ENCODE measurements around the gene CFAP206. TPM values are rescaled to one million over a fixed set of nuclear protein-coding genes. Genes with fewer than 3 reads are reported as not detected.
A peak's percentile ranks its signal among the peaks of the same experiment; 100 is the strongest.

Gene CFAP206
- total and polyA plus RNA-seq, 2 experiments from 2014 or later: not detected

DNA sequence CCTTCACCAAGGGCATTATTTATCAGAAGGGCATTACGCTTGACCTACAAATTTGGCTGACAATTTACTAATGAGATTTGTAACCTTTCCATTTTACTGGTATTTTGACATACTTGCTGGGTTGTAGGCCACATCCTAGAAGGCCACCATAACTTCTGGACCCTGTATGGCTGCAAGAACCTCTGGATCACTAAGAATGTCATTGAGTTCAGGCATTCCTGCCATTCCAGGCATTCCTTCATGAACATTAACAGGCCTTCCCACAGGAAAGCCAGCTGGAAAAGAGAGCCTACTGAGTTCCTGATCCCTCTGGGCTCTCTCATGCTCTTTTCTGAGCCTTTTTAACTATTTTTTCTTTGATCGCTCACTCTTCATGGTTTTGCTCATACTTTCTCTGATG is 36.6 kb downstream of the CFAP206 start:
- H3K79me2 ChIP-seq (ENCODE audit: insufficient read depth): no peaks in the 10 kb centered on the region
- H3K27me3 ChIP-seq (replicated peaks; ENCODE audit: insufficient read depth): 0 out of 2 replicates have a peak, but pooled peaks cover 6% of the 10 kb centered on the region
- no peak for DNase-seq

DNA sequence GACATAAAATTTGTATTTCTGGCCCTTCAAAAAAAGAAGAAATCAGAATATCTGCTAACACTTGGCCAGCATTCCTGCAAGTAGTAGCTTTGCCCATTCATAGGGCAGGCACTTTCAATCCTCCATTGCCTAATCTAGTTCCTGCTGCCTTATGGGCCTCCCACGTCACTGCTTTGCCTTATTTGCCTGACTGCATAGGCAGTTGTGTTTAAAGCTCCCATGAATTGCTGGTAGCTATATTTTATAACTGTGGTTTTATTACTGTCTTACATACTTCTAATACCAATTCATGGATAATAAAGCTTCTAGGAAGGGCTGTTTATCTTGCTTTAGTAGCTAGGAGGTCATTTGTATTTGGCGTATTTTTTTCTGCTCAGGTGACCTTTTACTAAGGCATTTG is 57.3 kb downstream of the CFAP206 start:
- no peaks in the 10 kb centered on the region for H3K36me3 ChIP-seq (ENCODE audit: low read depth)
- H4K20me1 ChIP-seq (ENCODE audit: insufficient read depth): no peaks in the 10 kb centered on the region

More for the DNA sequence above, 36.6 kb downstream of the CFAP206 start:
- Histone ChIP-seq H2AFZ (no peak overlapping the region), H4K20me1 (ENCODE audit: insufficient read depth) (no peaks in the 10 kb centered on the region), H3K4me3 (no peak overlapping the region), H3K4me2 (ENCODE audit: unreplicated experiment) (no peak overlapping the region), H3K9me3 (ENCODE audit: low read depth) (no peaks in the 10 kb centered on the region), H3K27ac (no peak overlapping the region), H3F3A (ENCODE audit: insufficient read depth) (no peaks in the 10 kb centered on the region), H3K36me3 (ENCODE audit: low read depth) (no peaks in the 10 kb centered on the region), H3K9ac (no peak overlapping the region), H3K9me2 (ENCODE audit: insufficient read depth) (no peaks in the 10 kb centered on the region; the same call in 1 of the 2 replicates), H3K4me1 (ENCODE audit: insufficient read depth) (no peaks in the 10 kb centered on the region)
- no peak for TF ChIP-seq EZH2phosphoT487 (IDR thresholded peaks at IDR 0.05; ENCODE audit: insufficient read depth, low read depth)
- no peak for TF ChIP-seq EZH2 (IDR thresholded peaks at IDR 0.05; ENCODE audit: insufficient read depth, poor library complexity, severe bottlenecking)
- WGBS, 2 experiments (ENCODE audit: low coverage in 1 of 2, low lambda C conversion rate in 2 of 2, missing lambda C conversion rate in 2 of 2): 82 to 86% methylated on average over 2 of the region's 2 CpGs
- in situ Hi-C loops (cut with MboI): no loop called here

DNA sequence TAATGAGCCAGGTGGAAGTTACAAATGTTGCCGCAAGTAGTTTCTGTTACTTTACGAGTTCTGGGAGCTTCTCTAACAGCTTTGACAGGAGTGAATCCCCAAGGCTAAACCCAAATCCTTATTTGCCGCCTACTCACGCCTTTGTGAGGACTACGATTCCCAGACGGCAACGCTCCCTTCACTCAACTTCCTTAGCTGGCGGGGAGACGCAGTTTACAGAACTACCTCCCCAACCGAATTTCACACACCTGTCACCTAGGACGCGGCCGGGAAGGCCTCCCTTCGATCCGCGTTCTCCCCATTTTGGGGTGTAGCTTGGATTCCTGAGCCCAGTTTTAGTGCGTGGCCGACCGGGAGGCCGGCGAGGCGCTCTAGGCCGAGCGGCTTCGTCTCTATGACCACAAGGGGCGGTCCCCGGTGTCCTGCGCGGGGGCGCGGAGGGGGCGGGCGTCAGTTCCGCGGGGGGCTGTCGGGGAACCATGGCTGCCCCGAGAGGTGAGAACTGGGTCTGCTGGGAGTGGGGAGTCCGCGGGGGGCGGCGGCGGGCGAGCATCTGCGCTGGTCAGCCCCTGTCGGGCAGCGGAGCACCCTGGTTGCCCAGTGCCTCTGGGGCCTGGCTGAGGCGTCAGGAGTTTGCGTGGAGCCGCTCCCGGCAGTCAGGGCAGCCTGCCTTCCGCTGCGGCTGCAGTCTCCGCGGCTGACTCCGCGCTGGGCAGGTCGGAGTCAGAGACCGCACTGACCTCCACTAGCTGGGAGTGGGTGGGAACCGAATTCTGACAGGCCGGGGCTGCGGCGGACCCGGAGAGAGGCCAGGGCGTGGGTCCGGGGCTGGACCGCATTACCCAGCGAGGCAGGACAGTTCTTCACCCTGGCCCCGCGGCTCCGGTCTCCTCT is 65.0 kb downstream of the CFAP206 start, which contains the start of gene SLC35A1:
Gene SLC35A1 (plus strand): TSS at position 450 of the 894 bp plus-strand sequence. CDS start 30 bp downstream, at position 480.
- H3K4me1 ChIP-seq (ENCODE audit: insufficient read depth): peaks cover 14% of the 10 kb centered on the region; the same call in 1 of the 2 replicates
- H3K9me2 ChIP-seq (ENCODE audit: insufficient read depth): no peaks in the 10 kb centered on the region
- no peaks in the 10 kb centered on the region for H3K27me3 ChIP-seq (replicated peaks; ENCODE audit: insufficient read depth)
- 0 out of 2 replicates have a peak, but pooled peaks cover under 1% of the 10 kb centered on the region for H3K36me3 ChIP-seq (ENCODE audit: low read depth)
- peaks cover 10% of the 10 kb centered on the region for H3F3A ChIP-seq (ENCODE audit: insufficient read depth)
- H3K9ac ChIP-seq: peak within 1 kb of the TSS; percentile 91
- H3K4me3 ChIP-seq: peak within 1 kb of the TSS; percentile 94
- H3K9me3 ChIP-seq (ENCODE audit: low read depth): no peaks in the 10 kb centered on the region
- H4K20me1 ChIP-seq (ENCODE audit: insufficient read depth): no peaks in the 10 kb centered on the region
- TF ChIP-seq EZH2 (IDR thresholded peaks at IDR 0.05; ENCODE audit: insufficient read depth, poor library complexity, severe bottlenecking): no peak
- no peak for TF ChIP-seq EZH2phosphoT487 (IDR thresholded peaks at IDR 0.05; ENCODE audit: insufficient read depth, low read depth)
- H2AFZ ChIP-seq: peak within 1 kb of the TSS; percentile 95
- 2% methylated on average over 59 to 67 of the region's 70 CpGs for WGBS, 2 experiments (ENCODE audit: low coverage in 1 of 2, low lambda C conversion rate in 2 of 2, missing lambda C conversion rate in 2 of 2)
- peak within 1 kb of the TSS; percentile 90 for H3K4me2 ChIP-seq (ENCODE audit: unreplicated experiment)
- H3K27ac ChIP-seq: peak within 1 kb of the TSS; percentile 67
- peak; percentile 89 for DNase-seq
- in situ Hi-C loops (cut with MboI): no loop called here
- H3K79me2 ChIP-seq (ENCODE audit: insufficient read depth): peaks cover 41% of the 10 kb centered on the region

More for the DNA sequence above, 57.3 kb downstream of the CFAP206 start:
- Histone ChIP-seq H3K27ac (no peak overlapping the region), H3K9me3 (ENCODE audit: low read depth) (no peaks in the 10 kb centered on the region), H3K4me2 (ENCODE audit: unreplicated experiment) (no peak overlapping the region), H3K9me2 (ENCODE audit: insufficient read depth) (no peaks in the 10 kb centered on the region), H3K4me3 (no peak overlapping the region), H3K79me2 (ENCODE audit: insufficient read depth) (no peaks in the 10 kb centered on the region), H2AFZ (no peak overlapping the region), H3K9ac (no peak overlapping the region), H3K27me3 (replicated peaks; ENCODE audit: insufficient read depth) (0 out of 2 replicates have a peak, but pooled peaks cover 8% of the 10 kb centered on the region), H3F3A (ENCODE audit: insufficient read depth) (no peaks in the 10 kb centered on the region), H3K4me1 (ENCODE audit: insufficient read depth) (no peaks in the 10 kb centered on the region)
- WGBS, 2 experiments (ENCODE audit: low coverage in 1 of 2, low lambda C conversion rate in 2 of 2, missing lambda C conversion rate in 2 of 2): 59 to 69% methylated on average over 2 of the region's 2 CpGs
- peak; percentile 24 for DNase-seq
- in situ Hi-C loops (cut with MboI): no loop called here
- no peak for TF ChIP-seq EZH2 (IDR thresholded peaks at IDR 0.05; ENCODE audit: insufficient read depth, poor library complexity, severe bottlenecking)
- no peak for TF ChIP-seq EZH2phosphoT487 (IDR thresholded peaks at IDR 0.05; ENCODE audit: insufficient read depth, low read depth)

DNA sequence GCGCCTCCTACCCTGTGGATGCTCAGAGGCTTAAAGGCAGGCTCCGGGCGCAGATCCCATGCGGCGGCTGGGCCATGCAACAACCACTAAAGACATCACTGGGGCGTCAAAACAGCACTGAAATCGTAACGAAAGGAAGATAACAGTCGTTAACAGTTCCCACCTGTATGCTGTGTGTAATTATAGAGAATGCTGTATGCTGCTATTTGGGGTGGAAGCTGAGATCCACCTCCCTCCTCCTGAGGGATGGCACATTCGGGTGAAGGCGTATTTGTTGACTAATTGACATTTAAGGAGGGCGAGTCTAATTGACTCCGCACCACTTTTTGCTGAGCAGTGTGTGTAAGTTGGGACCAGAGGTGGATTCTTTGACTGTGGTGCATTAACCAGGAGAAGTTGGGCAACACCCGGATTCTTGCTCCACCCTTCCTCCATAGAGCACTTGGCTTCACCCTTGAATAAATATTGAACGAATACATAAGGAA is 65.7 kb downstream of the CFAP206 start:
- Histone ChIP-seq H3K36me3 (ENCODE audit: low read depth) (0 out of 2 replicates have a peak, but pooled peaks cover 4% of the 10 kb centered on the region), H3K9ac (peak overlapping the region; percentile 91), H3K4me3 (peak overlapping the region; percentile 94), H3K4me1 (ENCODE audit: insufficient read depth) (peaks cover 14% of the 10 kb centered on the region; the same call in 1 of the 2 replicates), H2AFZ (peak overlapping the region; percentile 95), H3K79me2 (ENCODE audit: insufficient read depth) (peaks cover 48% of the 10 kb centered on the region), H3F3A (ENCODE audit: insufficient read depth) (peaks cover 10% of the 10 kb centered on the region), H3K9me2 (ENCODE audit: insufficient read depth) (no peaks in the 10 kb centered on the region), H3K27me3 (replicated peaks; ENCODE audit: insufficient read depth) (no peaks in the 10 kb centered on the region), H3K27ac (peak overlapping the region; percentile 67), H3K4me2 (ENCODE audit: unreplicated experiment) (peak overlapping the region; percentile 90), H4K20me1 (ENCODE audit: insufficient read depth) (no peaks in the 10 kb centered on the region), H3K9me3 (ENCODE audit: low read depth) (no peaks in the 10 kb centered on the region)
- TF ChIP-seq EZH2phosphoT487 (IDR thresholded peaks at IDR 0.05; ENCODE audit: insufficient read depth, low read depth): no peak
- no peak for TF ChIP-seq EZH2 (IDR thresholded peaks at IDR 0.05; ENCODE audit: insufficient read depth, poor library complexity, severe bottlenecking)
- in situ Hi-C loops (cut with MboI): no loop called here
- 1 to 3% methylated on average over 15 of the region's 15 CpGs for WGBS, 2 experiments (ENCODE audit: low coverage in 1 of 2, low lambda C conversion rate in 2 of 2, missing lambda C conversion rate in 2 of 2)
- peak; percentile 84 for DNase-seq

Measured in GM23248 (cell line).